H9 (cell line): ENCODE data around the gene SERPINA10. TPM values are rescaled to one million over a fixed set of nuclear protein-coding genes. Genes with fewer than 3 reads are reported as not detected.

Experiments
- DNase-seq: peaks from one replicate; pipeline ENCODE4 v3.0.0-alpha.2; 2017
- H2AFZ ChIP-seq: one replicate; pipeline ENCODE4 v1.6.1; 2013; ENCODE audit warnings: mild to moderate bottlenecking, low read length, control low read depth, moderate library complexity
- H2AK5ac ChIP-seq: 2 replicates; pipeline ENCODE4 v1.6.1; 2013; ENCODE audit warnings: low read length, control low read depth, mixed read lengths; ENCODE audit not compliant: insufficient read length
- H2BK120ac ChIP-seq: one replicate; pipeline ENCODE4 v1.6.1; 2013; ENCODE audit warnings: low read depth, mild to moderate bottlenecking, low read length, control low read depth, inconsistent platforms; ENCODE audit not compliant: poor library complexity, severe bottlenecking
- H2BK12ac ChIP-seq: 2 replicates; pipeline ENCODE4 v1.6.1; 2013; ENCODE audit warnings: low read length, control low read depth, mixed read lengths, low read depth; ENCODE audit not compliant: insufficient read length
- H2BK15ac ChIP-seq: 2 replicates; pipeline ENCODE4 v1.6.1; 2013; ENCODE audit warnings: low read depth, low read length, control low read depth
- H2BK20ac ChIP-seq: one replicate; pipeline ENCODE4 v1.6.1; 2013; ENCODE audit warnings: low read depth, mild to moderate bottlenecking, low read length, control low read depth, inconsistent platforms; ENCODE audit not compliant: poor library complexity, severe bottlenecking
- H2BK5ac ChIP-seq: 2 replicates; pipeline ENCODE4 v1.6.1; 2013; ENCODE audit warnings: low read length, control low read depth, mixed read lengths; ENCODE audit not compliant: insufficient read length
- H3K14ac ChIP-seq: 2 replicates; pipeline ENCODE4 v1.6.1; 2013; ENCODE audit warnings: low read length, control low read depth; ENCODE audit not compliant: insufficient read depth
- H3K18ac ChIP-seq: 2 replicates; pipeline ENCODE4 v1.6.1; 2013; ENCODE audit warnings: low read depth, mild to moderate bottlenecking, mixed read lengths, low read length, control low read depth; ENCODE audit not compliant: insufficient read length
- H3K23ac ChIP-seq: 2 replicates; pipeline ENCODE4 v1.6.1; 2013; ENCODE audit warnings: low read length, control low read depth, mixed read lengths, low read depth; ENCODE audit not compliant: insufficient read length
- H3K23me2 ChIP-seq: 2 replicates; pipeline ENCODE4 v1.6.1; 2013; ENCODE audit warnings: low read depth, mild to moderate bottlenecking, mixed read lengths, low read length, control low read depth; ENCODE audit not compliant: insufficient read length, poor library complexity, severe bottlenecking
- H3K27ac ChIP-seq: 2 replicates; pipeline ENCODE4 v1.5.1; 2013; ENCODE audit warnings: low read length, control low read depth, mixed read lengths, low read depth; ENCODE audit not compliant: insufficient read length
- H3K27me3 ChIP-seq: 2 replicates; pipeline ENCODE4 v1.6.1; 2013; ENCODE audit warnings: low read length, control low read depth, inconsistent platforms; ENCODE audit not compliant: insufficient read depth
- H3K4ac ChIP-seq: 2 replicates; pipeline ENCODE4 v1.6.1; 2013; ENCODE audit warnings: low read depth, mild to moderate bottlenecking, control low read depth, inconsistent platforms, low read length, moderate library complexity
- H3K4me1 ChIP-seq: 2 replicates; pipeline ENCODE4 v1.6.1; 2013; ENCODE audit warnings: low read length, control low read depth, inconsistent platforms; ENCODE audit not compliant: insufficient read depth
- H3K4me2 ChIP-seq: 2 replicates; pipeline ENCODE4 v1.6.1; 2013; ENCODE audit warnings: low read length, control low read depth, mixed read lengths; ENCODE audit not compliant: insufficient read length, insufficient read depth
- H3K56ac ChIP-seq: 2 replicates; pipeline ENCODE4 v1.6.1; 2013; ENCODE audit warnings: low read depth, mild to moderate bottlenecking, mixed read lengths, low read length, control low read depth; ENCODE audit not compliant: insufficient read length
- H3K79me1 ChIP-seq: 2 replicates; pipeline ENCODE4 v1.6.1; 2013; ENCODE audit warnings: low read depth, mild to moderate bottlenecking, moderate library complexity, low read length, control low read depth, inconsistent platforms; ENCODE audit not compliant: insufficient read depth, poor library complexity, severe bottlenecking
- H3K79me2 ChIP-seq: 2 replicates; pipeline ENCODE4 v1.6.1; 2013; ENCODE audit warnings: low read length, control low read depth, inconsistent platforms; ENCODE audit not compliant: insufficient read depth
- H3K9ac ChIP-seq: 2 replicates; pipeline ENCODE4 v1.6.1; 2013; ENCODE audit warnings: low read length, control low read depth, mixed read lengths; ENCODE audit not compliant: insufficient read length; ENCODE audit errors: extremely low read depth
- H3K9me3 ChIP-seq: one replicate; pipeline ENCODE4 v1.6.1; 2013; ENCODE audit warnings: low read depth, low read length, inconsistent platforms; ENCODE audit not compliant: control insufficient read depth
- H3T11ph ChIP-seq: one replicate; pipeline ENCODE4 v1.6.1; 2013; ENCODE audit warnings: mild to moderate bottlenecking, low read length, control low read depth, inconsistent platforms
- H4K20me1 ChIP-seq: one replicate; pipeline ENCODE4 v1.6.1; 2013; ENCODE audit not compliant: control insufficient read depth, insufficient read length, insufficient read depth
- H4K5ac ChIP-seq: 2 replicates; pipeline ENCODE4 v1.6.1; 2013; ENCODE audit warnings: low read depth, mild to moderate bottlenecking, mixed read lengths, low read length, control low read depth; ENCODE audit not compliant: insufficient read length
- H4K8ac ChIP-seq: replicated peaks from 2 replicates; pipeline ENCODE4 v1.6.1; 2013; ENCODE audit warnings: low read length, control low read depth, mixed read lengths, low read depth; ENCODE audit not compliant: insufficient read length
- H4K91ac ChIP-seq: 2 replicates; pipeline ENCODE4 v1.6.1; 2013; ENCODE audit warnings: low read depth, mild to moderate bottlenecking, moderate library complexity, mixed read lengths, low read length, control low read depth; ENCODE audit not compliant: insufficient read length
- H3K27ac Mint-ChIP-seq, 3 experiments: 2 replicates in 2 of 3; 3 replicates in 1 of 3; pipeline ENCODE4 v1.8.0; 2020 to 2021; ENCODE audit warnings: mixed read lengths in 3 of 3, mild to moderate bottlenecking in 1 of 3, moderate library complexity in 1 of 3
- H3K27me3 Mint-ChIP-seq: 2 replicates; pipeline ENCODE4 v1.8.0; 2021; ENCODE audit warnings: low read depth, mild to moderate bottlenecking, moderate library complexity, mixed read lengths
- H3K36me3 Mint-ChIP-seq, 3 experiments: 2 replicates in 2 of 3; 3 replicates in 1 of 3; pipeline ENCODE4 v1.8.0; 2020 to 2021; ENCODE audit warnings: low read depth in 3 of 3, mixed read lengths in 3 of 3; ENCODE audit not compliant: insufficient read depth in 1 of 3
- H3K4me1 Mint-ChIP-seq, 2 experiments: 2 replicates each; pipeline ENCODE4 v1.8.0; 2020; ENCODE audit warnings: mixed read lengths in 2 of 2
- H3K4me3 Mint-ChIP-seq, 2 experiments: 2 replicates in 1 of 2; 3 replicates in 1 of 2; pipeline ENCODE4 v1.8.0; 2020 to 2021; ENCODE audit warnings: mild to moderate bottlenecking in 2 of 2, mixed read lengths in 2 of 2, moderate library complexity in 1 of 2
- H3K9me3 Mint-ChIP-seq, 2 experiments: 2 replicates in 1 of 2; 3 replicates in 1 of 2; pipeline ENCODE4 v1.8.0; 2020; ENCODE audit warnings: mild to moderate bottlenecking in 2 of 2, mixed read lengths in 2 of 2, moderate library complexity in 1 of 2
- WGBS: extraction: QIAGEN DNeasy Blood & Tissue Kit; methylation state at CpG from one replicate; pipeline ENCODE4 v1.1.7; 2013; ENCODE audit warnings: missing lambda C conversion rate, low lambda C conversion rate, mixed read lengths; ENCODE audit not compliant: insufficient read length; ENCODE audit errors: extremely low coverage; 5-methylcytosine and 5-hydroxymethylcytosine counted together
- total RNA-seq: library from RNA; stranded (reverse); gene quantifications from 2 replicates; pipeline ENCODE4 v1.2.1, GENCODE V29; 2021
- TF ChIP-seq, protein P1 (sequence below): fragments of 200-600 bp; sonication (generic); conservative IDR thresholded peaks from 3 replicates; pipeline ENCODE4 v1.8.0; 2021; ENCODE audit warnings: antibody characterized with exemption, mild to moderate bottlenecking

SERPINA10 gene
- total RNA-seq, 1 experiment from 2014 or later, result not detected

- no peak overlapping the region for H3K18ac ChIP-seq
- H3K79me2 ChIP-seq, result no peaks in the 10 kb centered on the region
- H2BK12ac ChIP-seq, result no peak overlapping the region
- no peak overlapping the region for H3K56ac ChIP-seq
- H3K4ac ChIP-seq, result no peak overlapping the region
- DNase-seq, result no peak
- no peaks in the 10 kb centered on the region for H3K23me2 ChIP-seq
- no peak overlapping the region for H2AK5ac ChIP-seq
- H2BK15ac ChIP-seq, result no peak overlapping the region
- Mint-ChIP-seq H3K4me3 (no peak overlapping the region), H3K9me3 (0 out of 5 replicates have a peak, but pooled peaks cover 0 to 2% of the 10 kb centered on the region in 2 experiments), H3K36me3 (no peaks in the 10 kb centered on the region), H3K27me3 (no peaks in the 10 kb centered on the region), H3K4me1 (peaks cover 2 to 4% of the 10 kb centered on the region in 2 experiments; a peak in 3 of 4 replicates), H3K27ac (peak overlapping the region in 1 of 3 experiments; percentile 89; a peak in 1 of 7 replicates)
- no peak overlapping the region for H3K27ac ChIP-seq
- TF ChIP-seq, protein P1, sequence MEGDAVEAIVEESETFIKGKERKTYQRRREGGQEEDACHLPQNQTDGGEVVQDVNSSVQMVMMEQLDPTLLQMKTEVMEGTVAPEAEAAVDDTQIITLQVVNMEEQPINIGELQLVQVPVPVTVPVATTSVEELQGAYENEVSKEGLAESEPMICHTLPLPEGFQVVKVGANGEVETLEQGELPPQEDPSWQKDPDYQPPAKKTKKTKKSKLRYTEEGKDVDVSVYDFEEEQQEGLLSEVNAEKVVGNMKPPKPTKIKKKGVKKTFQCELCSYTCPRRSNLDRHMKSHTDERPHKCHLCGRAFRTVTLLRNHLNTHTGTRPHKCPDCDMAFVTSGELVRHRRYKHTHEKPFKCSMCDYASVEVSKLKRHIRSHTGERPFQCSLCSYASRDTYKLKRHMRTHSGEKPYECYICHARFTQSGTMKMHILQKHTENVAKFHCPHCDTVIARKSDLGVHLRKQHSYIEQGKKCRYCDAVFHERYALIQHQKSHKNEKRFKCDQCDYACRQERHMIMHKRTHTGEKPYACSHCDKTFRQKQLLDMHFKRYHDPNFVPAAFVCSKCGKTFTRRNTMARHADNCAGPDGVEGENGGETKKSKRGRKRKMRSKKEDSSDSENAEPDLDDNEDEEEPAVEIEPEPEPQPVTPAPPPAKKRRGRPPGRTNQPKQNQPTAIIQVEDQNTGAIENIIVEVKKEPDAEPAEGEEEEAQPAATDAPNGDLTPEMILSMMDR, result no peak
- H3T11ph ChIP-seq, result no peak overlapping the region
- H4K91ac ChIP-seq, result no peak overlapping the region
- WGBS, result no CpG with 5 or more reads among the region's 5 CpGs
- no peak overlapping the region for H4K8ac ChIP-seq
- no peaks in the 10 kb centered on the region for H3K79me1 ChIP-seq
- no peak overlapping the region for H2BK5ac ChIP-seq
- H3K9ac ChIP-seq, result no peak overlapping the region
- H4K20me1 ChIP-seq, result no peaks in the 10 kb centered on the region
- H2BK120ac ChIP-seq, result no peak overlapping the region
- no peak overlapping the region for H2BK20ac ChIP-seq
- H3K23ac ChIP-seq, result no peak overlapping the region
- no peak overlapping the region for H2AFZ ChIP-seq
- H3K14ac ChIP-seq, result no peak overlapping the region
- no peaks in the 10 kb centered on the region for H3K9me3 ChIP-seq
- no peak overlapping the region for H4K5ac ChIP-seq
- no peak overlapping the region for H3K4me2 ChIP-seq
- no peaks in the 10 kb centered on the region for H3K27me3 ChIP-seq
- H3K4me1 ChIP-seq, result no peaks in the 10 kb centered on the region
Measured at GRCh38 chr14:94331462-94331861, 38.4 kb upstream of the SERPINA10 start.
